ENCODE measurements around the gene IMPG2.

Gene IMPG2

GRCh38 chr3:101320475-101320874 is at the start of gene IMPG2:
Gene IMPG2, minus strand, starts transcription at chr3:101320575. Its CDS starts 203 bp downstream, at chr3:101320372.
- no peak within 1 kb of the TSS for H2AFZ ChIP-seq (ENCODE audit: low read depth, low read length)
- no peak for TF ChIP-seq EZH2 (IDR thresholded peaks at IDR 0.05; ENCODE audit: borderline replicate concordance, low read depth, low read length, severe bottlenecking)
- TF ChIP-seq CTCF (IDR thresholded peaks at IDR 0.05; ENCODE audit: borderline replicate concordance, extremely low read depth, low read length, poor library complexity, severe bottlenecking) = no peak
- H3K27ac ChIP-seq (ENCODE audit: low read length) = no peak within 1 kb of the TSS
- no peak within 1 kb of the TSS for H3K4me2 ChIP-seq (ENCODE audit: insufficient read depth, low read length)
- no peaks in the 10 kb centered on the region for H3K36me3 ChIP-seq (ENCODE audit: insufficient read depth, low read length)
- no peaks in the 10 kb centered on the region for H4K20me1 ChIP-seq (ENCODE audit: insufficient read depth, low read length)
- DNase-seq = no peak
- no peak for ATAC-seq (ENCODE audit: insufficient read depth, low read depth)
- H3K9me3 ChIP-seq (ENCODE audit: insufficient read depth, low read length, severe bottlenecking) = no peaks in the 10 kb centered on the region
- H3K9ac ChIP-seq (ENCODE audit: low read depth, low read length) = no peak within 1 kb of the TSS
- H3K79me2 ChIP-seq (ENCODE audit: insufficient read depth, low read length) = no peaks in the 10 kb centered on the region
- no peaks in the 10 kb centered on the region for H3K4me1 ChIP-seq (ENCODE audit: insufficient read depth, low read length)
- H3K27me3 ChIP-seq (ENCODE audit: insufficient read depth, low read length, poor library complexity) = no peaks in the 10 kb centered on the region
- H3K4me3 ChIP-seq (ENCODE audit: low read depth in 1 of 2, low read length in 2 of 2) = no peak within 1 kb of the TSS

GRCh38 chr3:101362406-101362805 is 42.0 kb upstream of the IMPG2 start:
- H3K27ac ChIP-seq (ENCODE audit: low read length) = no peak overlapping the region
- no peaks in the 10 kb centered on the region for H3K27me3 ChIP-seq (ENCODE audit: insufficient read depth, low read length, poor library complexity)
- H4K20me1 ChIP-seq (ENCODE audit: insufficient read depth, low read length) = no peaks in the 10 kb centered on the region
- DNase-seq = no peak
- H3K9me3 ChIP-seq (ENCODE audit: insufficient read depth, low read length, severe bottlenecking) = no peaks in the 10 kb centered on the region
- ATAC-seq (ENCODE audit: insufficient read depth, low read depth) = no peak
- H2AFZ ChIP-seq (ENCODE audit: low read depth, low read length) = no peak overlapping the region
- H3K4me2 ChIP-seq (ENCODE audit: insufficient read depth, low read length) = no peak overlapping the region
- no peak overlapping the region for H3K4me3 ChIP-seq (ENCODE audit: low read depth in 1 of 2, low read length in 2 of 2)
- peaks cover 27% of the 10 kb centered on the region; the same call in 1 of the 2 replicates for H3K36me3 ChIP-seq (ENCODE audit: insufficient read depth, low read length)
- H3K9ac ChIP-seq (ENCODE audit: low read depth, low read length) = no peak overlapping the region
- TF ChIP-seq EZH2 (IDR thresholded peaks at IDR 0.05; ENCODE audit: borderline replicate concordance, low read depth, low read length, severe bottlenecking) (no peak), CTCF (IDR thresholded peaks at IDR 0.05; ENCODE audit: borderline replicate concordance, extremely low read depth, low read length, poor library complexity, severe bottlenecking) (no peak)
- H3K4me1 ChIP-seq (ENCODE audit: insufficient read depth, low read length) = no peaks in the 10 kb centered on the region
- H3K79me2 ChIP-seq (ENCODE audit: insufficient read depth, low read length) = no peaks in the 10 kb centered on the region

GRCh38 chr3:101351829-101352228 is 31.5 kb upstream of the IMPG2 start:
- H4K20me1 ChIP-seq (ENCODE audit: insufficient read depth, low read length) = no peaks in the 10 kb centered on the region
- no peak overlapping the region for H3K27ac ChIP-seq (ENCODE audit: low read length)
- DNase-seq (no peak), ATAC-seq (ENCODE audit: insufficient read depth, low read depth) (no peak)
- H3K9me3 ChIP-seq (ENCODE audit: insufficient read depth, low read length, severe bottlenecking) = no peaks in the 10 kb centered on the region
- no peaks in the 10 kb centered on the region for H3K27me3 ChIP-seq (ENCODE audit: insufficient read depth, low read length, poor library complexity)
- no peak overlapping the region for H3K4me3 ChIP-seq (ENCODE audit: low read depth in 1 of 2, low read length in 2 of 2)
- H3K79me2 ChIP-seq (ENCODE audit: insufficient read depth, low read length) = no peaks in the 10 kb centered on the region
- no peak overlapping the region for H3K9ac ChIP-seq (ENCODE audit: low read depth, low read length)
- TF ChIP-seq EZH2 (IDR thresholded peaks at IDR 0.05; ENCODE audit: borderline replicate concordance, low read depth, low read length, severe bottlenecking) = no peak
- TF ChIP-seq CTCF (IDR thresholded peaks at IDR 0.05; ENCODE audit: borderline replicate concordance, extremely low read depth, low read length, poor library complexity, severe bottlenecking) = no peak
- no peak overlapping the region for H3K4me2 ChIP-seq (ENCODE audit: insufficient read depth, low read length)
- no peak overlapping the region for H2AFZ ChIP-seq (ENCODE audit: low read depth, low read length)
- no peaks in the 10 kb centered on the region for H3K4me1 ChIP-seq (ENCODE audit: insufficient read depth, low read length)
- H3K36me3 ChIP-seq (ENCODE audit: insufficient read depth, low read length) = peaks cover 7% of the 10 kb centered on the region; the same call in 1 of the 2 replicates

- no peak overlapping the region for H3K27ac ChIP-seq (ENCODE audit: low read length)
- H3K9me3 ChIP-seq (ENCODE audit: insufficient read depth, low read length, severe bottlenecking) = no peaks in the 10 kb centered on the region
- H3K9ac ChIP-seq (ENCODE audit: low read depth, low read length) = no peak overlapping the region
- H3K27me3 ChIP-seq (ENCODE audit: insufficient read depth, low read length, poor library complexity) = no peaks in the 10 kb centered on the region
- H3K4me1 ChIP-seq (ENCODE audit: insufficient read depth, low read length) = no peaks in the 10 kb centered on the region
- no peak overlapping the region for H3K4me3 ChIP-seq (ENCODE audit: low read depth in 1 of 2, low read length in 2 of 2)
- peaks cover 24% of the 10 kb centered on the region; the same call in 1 of the 2 replicates for H3K36me3 ChIP-seq (ENCODE audit: insufficient read depth, low read length)
- H4K20me1 ChIP-seq (ENCODE audit: insufficient read depth, low read length) = no peaks in the 10 kb centered on the region
- H3K79me2 ChIP-seq (ENCODE audit: insufficient read depth, low read length) = no peaks in the 10 kb centered on the region
- DNase-seq = no peak
- ATAC-seq (ENCODE audit: insufficient read depth, low read depth) = no peak
- H2AFZ ChIP-seq (ENCODE audit: low read depth, low read length) = no peak overlapping the region
- no peak overlapping the region for H3K4me2 ChIP-seq (ENCODE audit: insufficient read depth, low read length)
- TF ChIP-seq CTCF (IDR thresholded peaks at IDR 0.05; ENCODE audit: borderline replicate concordance, extremely low read depth, low read length, poor library complexity, severe bottlenecking) = no peak
- TF ChIP-seq EZH2 (IDR thresholded peaks at IDR 0.05; ENCODE audit: borderline replicate concordance, low read depth, low read length, severe bottlenecking) = no peak
Observed at GRCh38 chr3:101340591-101340990, 20.2 kb upstream of the IMPG2 start.

All from DND-41 (cell line).